ENCODE results near the gene EDIL3.
"Not testable (repeated sequence)": the region's sequence is repeated elsewhere in the genome, so short reads cannot be mapped to it uniquely, and the experiment has no call there.

Gene EDIL3

DNA sequence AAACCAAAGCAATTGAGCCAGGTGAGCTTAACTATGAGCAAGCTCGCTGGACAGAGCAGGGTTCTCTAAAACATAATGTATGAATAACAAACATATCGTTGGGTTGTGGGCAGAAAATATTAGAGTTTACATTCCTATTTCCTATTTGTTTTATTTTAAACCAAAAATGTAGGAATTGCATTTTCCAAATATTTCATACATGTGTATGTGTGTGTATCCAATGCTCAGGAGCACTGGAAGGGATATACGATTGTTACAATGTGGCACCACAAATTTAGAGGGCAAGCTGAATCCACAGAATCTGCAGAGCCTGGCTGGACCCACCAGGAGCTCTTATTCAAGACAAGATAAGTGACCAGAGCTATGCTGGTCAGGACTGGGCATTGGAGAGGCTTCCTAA is 338.7 kb downstream of the EDIL3 start:
- no peak for DNase-seq

GRCh38 chr5:84036842-84037241 is 347.8 kb downstream of the EDIL3 start:
- DNase-seq = no peak

DNA sequence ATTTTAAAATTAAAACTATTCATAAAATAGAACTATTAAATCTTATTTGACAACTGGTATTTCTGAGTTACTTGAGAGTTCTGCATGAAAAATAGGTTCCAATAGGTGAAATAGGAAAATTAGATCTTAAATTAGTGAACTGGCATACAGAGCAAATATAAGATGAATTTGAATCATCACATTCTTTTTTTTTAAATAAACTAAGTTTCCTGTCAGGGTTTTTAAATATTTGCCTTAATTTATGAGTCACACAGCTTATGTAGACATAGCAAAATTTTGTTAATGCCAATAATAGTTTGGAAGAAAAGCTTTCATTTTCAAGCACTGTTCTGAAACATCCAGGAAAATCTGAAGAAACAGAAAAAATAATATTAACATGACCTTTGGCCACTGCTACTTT is 352.4 kb downstream of the EDIL3 start:
- no peak for DNase-seq

DNA sequence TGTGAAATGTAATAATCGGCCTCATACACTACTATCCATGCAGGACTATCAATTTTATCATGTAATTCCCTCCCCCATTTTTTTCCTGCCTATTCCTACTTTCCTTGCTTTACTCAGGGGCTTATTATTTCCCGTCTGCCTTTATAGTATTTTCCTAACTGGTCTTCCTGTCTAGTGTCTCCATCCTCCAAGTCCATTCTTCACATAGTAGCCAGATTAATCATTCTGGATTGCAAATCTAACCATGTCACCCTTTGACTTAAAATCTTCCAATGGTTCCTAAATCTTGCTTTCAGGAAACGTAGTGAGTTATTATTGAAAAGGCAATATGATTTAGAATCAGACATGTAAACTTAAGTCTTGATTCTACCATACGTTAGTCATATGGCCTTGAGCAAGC is 356.6 kb downstream of the EDIL3 start:
- no peak for DNase-seq

DNA sequence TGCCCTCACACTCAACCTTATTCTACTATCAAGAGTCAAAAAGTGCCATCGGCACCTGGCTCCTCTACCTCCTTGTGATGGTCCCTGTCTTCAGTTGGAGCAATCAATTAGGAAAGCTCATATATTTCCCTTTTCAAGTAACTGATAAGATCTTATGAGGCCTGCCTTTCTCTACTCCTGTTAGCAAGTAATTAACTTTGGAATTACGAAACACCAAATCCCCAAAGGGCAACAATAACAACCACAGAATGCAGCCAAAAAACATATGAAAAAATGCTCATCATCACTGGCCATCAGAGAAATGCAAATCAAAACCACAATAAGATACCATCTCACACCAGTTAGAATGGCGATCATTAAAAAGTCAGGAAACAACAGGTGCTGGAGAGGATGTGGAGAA is 366.2 kb downstream of the EDIL3 start:
- DNase-seq = not testable (repeated sequence)

DNA sequence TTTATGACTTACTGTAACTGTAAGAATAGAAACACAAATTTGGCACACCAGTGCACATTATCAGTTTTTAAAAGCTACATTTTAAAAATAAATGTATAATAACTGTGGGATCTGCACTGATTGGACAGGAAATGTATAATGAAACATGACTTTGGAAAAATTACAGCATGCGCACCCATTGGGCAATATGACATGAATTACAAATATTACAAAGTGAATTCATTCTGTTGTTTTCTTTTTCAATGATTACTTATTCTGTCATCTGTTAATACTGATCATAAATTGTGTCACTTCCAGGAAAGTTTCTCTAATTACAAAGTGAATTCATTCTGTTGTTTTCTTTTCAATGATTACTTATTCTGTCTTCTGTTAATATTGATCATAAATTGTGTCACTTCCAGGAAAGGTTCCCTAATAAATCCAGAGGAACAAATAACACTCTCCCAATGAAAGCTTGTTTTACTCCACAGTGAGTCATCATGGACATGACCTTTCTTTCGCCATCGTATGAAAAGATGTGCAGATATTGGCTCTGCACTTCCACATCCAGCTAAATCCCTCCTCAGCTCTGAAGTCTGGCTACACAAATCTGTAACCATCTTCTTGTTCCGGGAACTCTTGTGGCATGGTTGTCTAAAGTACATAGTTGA is 367.0 kb downstream of the EDIL3 start:
- DNase-seq = no peak

- DNase-seq = no peak
These were observed 368.6 kb downstream of the EDIL3 start for GRCh38 chr5:84016085-84016484.

- no peak for DNase-seq
These were observed 369.7 kb downstream of the EDIL3 start for GRCh38 chr5:84014966-84015365.

DNA sequence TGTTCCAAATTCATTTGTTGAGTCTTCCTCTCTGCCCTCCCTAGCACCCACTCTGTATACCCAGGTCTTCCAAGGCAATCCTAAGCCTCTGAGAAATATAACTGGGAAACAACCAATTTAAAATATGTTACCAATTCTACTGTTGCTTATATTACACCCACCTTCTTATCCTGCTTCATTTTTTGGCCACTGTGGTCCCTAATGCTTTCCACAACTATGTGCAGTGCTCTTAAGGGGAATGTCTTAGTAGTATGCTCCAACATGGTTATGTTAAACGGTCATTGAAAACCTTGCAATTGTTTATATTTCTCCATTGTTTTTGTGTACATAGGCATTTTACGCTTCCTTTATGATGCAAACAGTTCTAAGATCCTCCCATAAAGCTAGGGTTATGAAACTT is 390.9 kb downstream of the EDIL3 start:
- DNase-seq = no peak

DNA sequence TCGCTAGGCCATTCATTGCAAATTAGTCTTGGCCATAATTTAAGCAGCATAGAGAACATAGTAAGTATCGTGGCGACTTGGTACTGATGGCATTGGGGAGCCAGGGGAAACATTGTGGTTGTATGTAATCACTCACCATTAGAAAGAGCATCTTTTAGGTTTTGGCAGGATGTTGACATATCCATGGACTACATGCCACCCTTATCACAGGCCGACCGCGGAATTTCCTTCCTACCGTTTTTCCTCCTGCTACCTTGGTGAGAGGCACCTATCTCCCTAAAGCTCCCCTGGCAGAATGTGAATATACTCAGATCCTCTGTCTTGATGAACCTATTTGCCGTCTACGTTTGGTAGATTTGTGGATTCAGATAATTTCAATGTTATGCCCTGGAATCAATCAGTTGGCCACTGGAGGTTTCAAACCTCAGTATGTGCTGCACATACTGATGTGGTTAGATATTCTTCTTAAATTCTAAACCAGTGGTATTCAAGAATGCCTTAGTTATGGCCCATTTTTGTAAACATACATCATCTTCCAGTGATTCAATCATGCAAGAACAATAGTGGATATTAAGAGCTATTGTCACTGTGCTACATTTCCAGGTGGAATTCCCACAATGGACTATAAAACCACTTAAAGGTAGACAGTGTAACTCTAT is 393.0 kb downstream of the EDIL3 start:
- DNase-seq = no peak

DNA sequence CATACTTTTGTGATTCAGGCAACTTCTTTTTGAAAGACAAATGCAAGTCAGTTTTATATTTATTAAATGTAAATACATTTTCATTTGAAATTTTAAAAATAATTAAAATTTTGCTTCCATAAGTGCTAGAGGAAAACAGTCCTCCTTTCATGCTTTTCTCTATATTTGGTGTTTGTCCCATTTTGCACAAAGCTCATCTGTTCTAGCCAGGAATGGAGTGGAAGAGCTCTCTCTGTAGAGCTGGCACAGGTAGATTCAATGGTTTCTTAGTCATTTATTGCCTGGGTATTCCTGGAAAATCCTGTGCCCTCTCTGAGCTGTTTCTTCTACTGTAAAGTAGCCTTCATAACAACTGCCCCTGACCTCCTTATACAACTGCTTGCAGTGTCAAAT is 396.4 kb downstream of the EDIL3 start:
- DNase-seq = no peak

GRCh38 chr5:83987513-83988292 is 397.0 kb downstream of the EDIL3 start:
- DNase-seq = no peak

DNA sequence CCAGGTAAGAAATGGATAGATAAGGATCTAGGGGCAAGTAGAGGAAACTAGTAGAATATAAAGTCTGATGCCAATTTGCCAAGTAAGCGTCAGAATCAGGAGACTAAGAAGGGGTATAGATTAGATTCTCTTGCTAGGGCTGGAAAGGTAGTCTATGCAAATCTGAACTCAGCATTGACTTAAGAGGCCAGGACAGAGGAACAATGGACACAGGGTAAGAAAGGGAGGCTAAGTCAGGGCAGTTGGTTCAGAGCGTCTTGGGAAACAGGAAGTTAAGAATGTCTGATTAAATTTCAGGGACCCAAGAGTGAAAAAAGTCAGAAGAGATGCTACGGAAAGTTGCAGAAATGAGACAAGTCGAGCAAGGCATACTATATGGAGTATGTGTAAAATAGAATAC is 400.8 kb downstream of the EDIL3 start:
- DNase-seq = no peak

GRCh38 chr5:83973925-83974815 is 410.5 kb downstream of the EDIL3 start:
- DNase-seq = no peak

- DNase-seq = no peak
These were observed 411.8 kb downstream of the EDIL3 start for GRCh38 chr5:83972909-83973308.

GRCh38 chr5:83972236-83972635 is 412.4 kb downstream of the EDIL3 start:
- no peak for DNase-seq

DNA sequence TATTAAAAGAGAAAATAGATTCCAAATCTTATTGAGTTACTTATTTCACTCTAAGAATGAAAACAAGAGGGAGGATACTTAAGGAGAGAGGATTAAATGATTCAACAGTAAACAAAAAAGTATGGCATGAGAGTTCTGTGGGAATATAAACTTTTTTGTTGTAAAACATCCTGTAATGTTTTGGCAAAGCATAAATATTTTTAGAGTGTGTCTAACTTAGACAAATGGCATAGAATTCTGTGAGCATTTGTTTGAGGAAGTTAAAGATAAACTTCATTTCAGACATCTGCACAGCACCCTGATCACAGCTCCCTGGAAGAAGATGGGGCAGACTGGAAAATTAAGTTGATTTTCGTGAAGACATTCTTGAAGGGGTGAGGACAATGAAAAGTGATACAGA is 417.3 kb downstream of the EDIL3 start:
- DNase-seq = no peak

DNA sequence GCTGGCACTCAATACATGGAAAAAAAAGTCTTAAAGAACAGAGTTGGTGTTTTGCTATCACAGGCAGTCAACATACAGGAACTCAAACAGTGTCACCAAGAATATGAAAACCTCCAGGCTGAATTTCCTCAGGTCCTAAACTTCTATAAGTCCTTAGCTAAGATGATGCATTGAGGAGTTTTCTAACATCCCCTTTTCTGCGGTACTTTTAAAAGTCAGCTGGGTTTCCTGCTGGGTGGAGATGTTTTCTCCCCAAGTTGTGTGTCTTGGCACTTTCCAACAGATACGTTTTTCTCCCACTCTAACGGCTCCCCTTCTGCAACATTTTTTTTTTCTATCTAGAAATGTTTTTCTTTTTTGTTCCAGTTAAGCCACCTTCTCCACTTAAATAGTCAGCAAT is 419.2 kb downstream of the EDIL3 start:
- DNase-seq = no peak

DNA sequence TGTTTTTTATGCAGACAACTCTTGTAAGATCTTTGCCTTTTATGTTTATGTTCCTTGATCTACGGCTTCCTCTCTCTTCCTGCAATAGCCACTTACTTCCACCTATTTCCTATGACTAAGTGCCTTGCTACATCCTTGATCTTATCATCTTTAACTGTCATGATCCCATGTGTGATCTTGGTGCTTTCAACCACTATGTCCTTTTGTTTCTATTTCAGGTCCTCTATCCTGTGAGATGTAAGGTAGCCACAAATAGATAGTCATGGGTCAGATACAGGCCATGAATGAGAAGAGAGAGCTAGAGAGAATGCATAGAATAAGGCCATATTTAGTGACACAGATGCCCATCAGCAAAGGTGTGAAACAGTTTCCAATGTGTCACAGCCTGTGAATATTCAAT is 420.4 kb downstream of the EDIL3 start:
- no peak for DNase-seq

DNA sequence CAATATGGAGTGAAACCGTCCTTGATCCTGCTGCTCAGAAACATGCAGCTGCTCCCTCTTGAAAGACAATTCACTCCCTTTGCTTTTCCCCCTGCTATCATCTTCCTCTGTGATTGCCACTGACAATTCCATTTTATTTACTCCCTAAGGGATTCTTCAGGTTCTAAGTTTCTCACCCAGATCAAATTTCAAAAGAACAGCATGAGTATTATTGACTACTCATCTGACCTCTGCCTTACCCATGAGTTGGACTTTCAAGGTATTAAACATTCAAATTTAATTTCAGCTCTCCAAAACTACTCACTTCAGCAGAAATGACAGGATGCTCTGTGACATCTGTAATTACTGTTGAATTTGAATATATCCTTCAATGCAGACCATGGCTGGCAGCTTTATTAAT is 427.5 kb downstream of the EDIL3 start:
- no peak for DNase-seq

DNA sequence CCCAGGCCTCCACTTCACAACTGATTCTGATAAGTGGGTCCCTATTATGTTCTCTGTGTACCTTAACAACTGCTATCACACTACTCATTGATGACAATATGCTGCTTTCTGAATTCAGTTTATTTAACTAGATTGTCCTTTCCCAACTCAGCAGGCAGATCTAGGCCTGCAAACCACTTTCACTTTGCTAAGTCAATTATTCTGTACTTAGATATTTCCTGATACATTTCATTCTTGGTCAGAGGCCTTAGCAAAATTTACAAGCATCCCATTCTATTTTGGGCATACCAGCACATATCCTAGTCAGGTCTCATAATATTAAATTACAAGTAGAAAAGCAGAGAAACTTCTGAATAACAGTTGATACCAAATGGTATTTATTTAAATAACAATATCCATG is 428.3 kb downstream of the EDIL3 start:
- DNase-seq = no peak

GRCh38 chr5:83955916-83956315 is 428.8 kb downstream of the EDIL3 start:
- no peak for DNase-seq

GRCh38 chr5:83947763-83948162 is 436.9 kb downstream of the EDIL3 start:
- DNase-seq = no peak

All from T-helper 2 cell (primary cell).